ENCODE measurements around the gene CDH26.

Gene CDH26

DNA sequence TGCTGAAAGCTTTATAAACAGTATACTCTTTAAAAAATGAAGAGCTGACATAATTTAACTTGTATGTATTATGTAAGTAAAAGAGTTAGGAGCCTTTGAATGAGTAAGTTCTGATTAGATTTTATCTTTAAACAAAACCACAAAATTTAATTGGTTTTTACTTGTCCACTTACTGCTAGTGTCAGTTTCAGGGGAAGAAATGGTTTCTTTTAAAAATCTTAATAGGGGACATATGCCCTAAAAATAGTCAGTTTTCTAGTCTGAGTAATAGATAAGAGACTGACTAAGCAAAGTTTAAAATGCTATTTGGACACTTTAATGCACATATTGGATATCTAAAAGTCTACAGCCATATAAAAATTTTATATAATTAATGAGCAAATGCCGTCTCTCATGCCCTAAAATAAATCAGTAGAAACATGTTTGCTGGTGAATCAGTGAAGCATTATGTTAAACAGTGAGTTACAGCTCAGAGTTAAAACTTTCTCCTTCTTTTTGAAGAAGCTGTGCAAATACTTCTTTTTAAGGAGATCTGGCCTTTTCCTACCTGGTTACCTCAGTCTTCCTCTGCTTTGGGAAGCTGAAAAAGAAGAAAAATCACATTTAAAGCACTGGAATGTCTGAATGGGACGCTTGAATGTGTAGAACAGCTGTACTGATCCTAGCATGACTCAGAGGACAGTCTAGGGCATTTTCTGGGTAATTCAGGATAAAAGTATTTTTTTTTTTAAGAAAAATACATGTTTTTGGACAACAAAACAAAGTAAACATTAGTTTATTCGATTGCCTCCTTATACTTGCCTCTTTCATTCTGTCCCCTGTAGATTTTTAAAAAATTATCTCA is 55.3 kb downstream of the CDH26 start:
- DNase-seq (ENCODE audit: low read depth in 2 of 2), result no peak

- DNase-seq (ENCODE audit: low read depth in 2 of 2), result no peak
Observed at GRCh38 chr20:60016406-60016805, 58.2 kb downstream of the CDH26 start.

- no peak for DNase-seq (ENCODE audit: low read depth in 2 of 2)
Observed at GRCh38 chr20:60020251-60020650, 62.0 kb downstream of the CDH26 start.

DNA sequence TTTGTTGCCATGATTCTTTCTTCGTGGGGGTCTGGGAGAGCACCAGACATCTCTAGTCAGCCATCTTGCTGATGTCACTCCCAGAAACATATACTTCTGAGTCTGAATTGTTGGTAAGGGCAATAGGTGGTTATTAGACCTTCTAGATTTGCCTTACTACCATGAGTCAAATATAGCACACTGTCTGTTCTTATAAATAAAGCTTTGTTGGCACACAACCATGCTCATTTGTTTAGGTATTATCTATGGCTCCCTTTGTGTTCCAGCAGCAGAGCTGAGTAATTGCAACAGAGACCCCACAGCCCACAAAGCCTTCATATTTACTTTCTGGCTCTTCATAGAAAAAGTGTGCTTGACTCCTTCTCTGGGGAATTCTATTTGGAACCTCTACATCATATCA is 62.9 kb downstream of the CDH26 start:
- DNase-seq (ENCODE audit: low read depth in 2 of 2), result no peak

- DNase-seq (ENCODE audit: low read depth in 2 of 2), result no peak
Observed at GRCh38 chr20:60022849-60023248, 64.6 kb downstream of the CDH26 start.

- no peak for DNase-seq (ENCODE audit: low read depth in 2 of 2)
Observed at GRCh38 chr20:60024245-60024644, 66.0 kb downstream of the CDH26 start.

GRCh38 chr20:60024801-60025200 is 66.6 kb downstream of the CDH26 start:
- no peak for DNase-seq (ENCODE audit: low read depth in 2 of 2)

DNA sequence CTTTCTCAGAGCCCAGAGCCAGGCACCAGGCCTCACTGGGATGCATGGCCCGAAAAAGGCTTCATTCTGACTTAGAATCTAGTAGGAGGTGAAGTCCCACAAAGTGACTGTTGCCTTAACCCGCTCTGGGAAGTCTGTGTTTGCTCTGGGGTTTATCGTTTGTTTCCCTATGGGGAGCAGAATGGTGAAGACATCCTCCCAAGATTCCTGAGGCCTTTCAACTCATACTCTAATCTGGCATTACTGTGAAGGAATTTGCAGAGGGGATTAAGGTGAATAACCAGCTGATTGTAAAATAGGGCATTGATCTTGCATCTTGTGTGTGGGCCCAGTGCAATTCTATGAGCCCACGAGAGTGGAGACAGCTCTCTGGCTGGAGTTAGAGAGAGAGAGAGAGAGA is 67.8 kb downstream of the CDH26 start:
- no peak for DNase-seq (ENCODE audit: low read depth in 2 of 2)

DNA sequence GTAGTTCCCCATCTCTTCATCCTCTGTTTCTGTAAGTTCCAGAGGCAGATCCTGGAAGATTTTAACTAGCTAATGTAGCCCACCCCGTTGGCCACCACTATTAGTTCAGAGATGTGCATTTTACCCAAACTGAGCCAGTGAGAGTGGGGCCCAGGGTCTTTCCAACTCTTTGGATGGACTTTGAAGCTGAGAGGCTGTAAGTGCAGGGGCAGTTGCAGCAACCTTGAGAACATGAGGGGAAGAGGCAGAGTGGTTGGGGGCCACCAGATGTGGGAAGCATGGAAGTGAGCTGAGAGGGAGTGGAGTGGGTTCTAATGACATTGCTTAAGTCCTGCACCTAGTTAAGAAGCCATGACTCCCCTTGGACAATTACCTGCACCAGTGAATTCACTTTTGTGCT is 72.2 kb downstream of the CDH26 start:
- no peak for DNase-seq (ENCODE audit: low read depth in 2 of 2)

- DNase-seq (ENCODE audit: low read depth in 2 of 2), result no peak
Observed at GRCh38 chr20:60031107-60031506, 72.9 kb downstream of the CDH26 start.

- no peak for DNase-seq (ENCODE audit: low read depth in 2 of 2)
Observed at GRCh38 chr20:60034231-60035110, 76.2 kb downstream of the CDH26 start.

GRCh38 chr20:60035486-60035885 is 77.3 kb downstream of the CDH26 start:
- no peak for DNase-seq (ENCODE audit: low read depth in 2 of 2)

- no peak for DNase-seq (ENCODE audit: low read depth in 2 of 2)
Observed at GRCh38 chr20:60036346-60036745, 78.1 kb downstream of the CDH26 start.

- no peak for DNase-seq (ENCODE audit: low read depth in 2 of 2)
Observed at GRCh38 chr20:60036746-60037499, 78.7 kb downstream of the CDH26 start.

DNA sequence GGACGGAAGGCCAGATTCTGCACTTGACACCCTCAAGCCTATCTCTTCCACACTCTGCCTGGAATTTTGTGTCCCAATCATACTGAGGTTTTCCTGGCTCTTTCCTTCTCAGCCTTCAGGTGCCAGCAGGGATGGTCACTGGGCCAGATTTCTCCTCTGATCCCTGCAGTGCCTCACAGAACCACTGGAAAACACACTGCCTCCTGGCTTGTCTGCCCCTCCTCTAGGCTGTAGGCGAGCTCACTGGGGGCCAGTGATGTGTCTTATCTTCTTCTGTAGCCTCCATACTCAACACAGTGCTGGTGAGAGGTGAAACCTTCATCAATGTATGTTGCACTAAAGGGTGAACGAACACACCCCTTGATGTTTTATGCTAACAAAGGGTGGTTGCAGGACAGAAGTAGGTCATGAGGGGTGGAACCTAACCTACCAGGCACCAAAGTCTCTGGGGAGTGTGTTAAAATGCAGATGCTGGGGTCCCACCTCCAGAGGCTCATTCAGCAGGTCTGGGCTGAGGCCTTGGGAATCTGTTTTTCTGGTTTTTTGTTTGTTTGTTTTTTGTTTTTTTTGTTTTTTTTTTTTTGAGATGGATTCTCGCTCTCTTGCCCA is 80.3 kb downstream of the CDH26 start:
- no peak for DNase-seq (ENCODE audit: low read depth in 2 of 2)

- no peak for DNase-seq (ENCODE audit: low read depth in 2 of 2)
Observed at GRCh38 chr20:60039526-60039925, 81.3 kb downstream of the CDH26 start.

GRCh38 chr20:60040471-60041162 is 82.4 kb downstream of the CDH26 start:
- no peak for DNase-seq (ENCODE audit: low read depth in 2 of 2)

GRCh38 chr20:60041436-60042165 is 83.4 kb downstream of the CDH26 start:
- peak; percentile 72 to 73 for DNase-seq (ENCODE audit: low read depth in 2 of 2)

DNA sequence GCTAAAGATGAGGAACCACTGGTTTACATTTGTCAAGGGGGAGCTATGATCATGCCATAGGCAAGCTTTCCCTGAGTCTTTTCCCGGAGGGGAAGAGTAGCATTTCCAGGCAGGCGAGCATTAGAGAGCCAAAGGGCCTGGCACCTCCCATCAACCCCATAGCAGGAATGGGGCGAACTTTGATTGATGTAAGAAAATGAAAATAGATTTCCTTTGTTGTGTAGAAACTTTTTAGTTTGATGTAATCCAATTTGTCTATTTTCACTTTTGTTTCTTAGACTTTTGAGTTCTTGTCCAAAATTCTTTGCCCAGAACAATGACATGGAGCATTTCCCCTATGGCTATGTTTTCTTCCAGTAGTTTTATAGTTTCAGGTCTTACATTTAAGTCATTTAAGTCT is 85.2 kb downstream of the CDH26 start:
- DNase-seq (ENCODE audit: low read depth in 2 of 2), result no peak

- peak in 1 of 2 experiments; percentile 48 for DNase-seq (ENCODE audit: low read depth in 2 of 2)
Observed at GRCh38 chr20:60046011-60046413, 87.8 kb downstream of the CDH26 start.

All from fibroblast of skin of left quadriceps (primary cell).